Lower lobe of right lung (tissue), 2 donors: ENCODE data around the gene RNF38. TPM values are rescaled to one million over a fixed set of nuclear protein-coding genes. Genes with fewer than 3 reads are reported as not detected.
"Not testable (repeated sequence)": the region's sequence is repeated elsewhere in the genome, so short reads cannot be mapped to it uniquely, and the experiment has no call there.

ENCODE experiments used
- ATAC-seq, 2 donors: fragments of 200-7000 bp; cut with Tn5 transposase; one replicate each; pipeline ENCODE4 v1.9.1; 2020 to 2022; ENCODE audit warnings: mild to moderate bottlenecking in 2 of 2, moderate library complexity in 2 of 2
- DNase-seq: peaks from one replicate; pipeline ENCODE4 v3.0.0-alpha.2; 2020
- H3K27ac ChIP-seq: fragments of 200-600 bp; one replicate; pipeline ENCODE4 v1.8.0; 2022
- H3K27me3 ChIP-seq: fragments of 200-600 bp; one replicate; pipeline ENCODE4 v1.8.0; 2022; ENCODE audit warnings: low read depth
- H3K36me3 ChIP-seq: fragments of 200-600 bp; one replicate; pipeline ENCODE4 v1.8.0; 2022; ENCODE audit warnings: mild to moderate bottlenecking
- H3K4me1 ChIP-seq: fragments of 200-600 bp; one replicate; pipeline ENCODE4 v1.8.0; 2022
- H3K4me3 ChIP-seq: fragments of 200-600 bp; one replicate; pipeline ENCODE4 v1.8.0; 2022; ENCODE audit warnings: mild to moderate bottlenecking
- H3K9me3 ChIP-seq: fragments of 200-600 bp; one replicate; pipeline ENCODE4 v1.8.0; 2022
- intact Hi-C: fragments of 100-400 bp; cut with DNase I; formaldehyde crosslinking; loops from one replicate; pipeline ENCODE4 v1.11.0; 2022
- total RNA-seq: library from RNA; stranded (reverse); fragmentation: NEBNext Ultra II Directional; extraction: Animal tissue kit (Norgen Biotek cat#: 25700); gene quantifications from one replicate; pipeline ENCODE4 v1.2.1, GENCODE V29; 2021
- TF ChIP-seq, protein P1 (sequence below): fragments of 200-600 bp; IDR thresholded peaks from one replicate; pipeline ENCODE4 v1.8.0; 2022; ENCODE audit warnings: antibody characterized with exemption, mild to moderate bottlenecking
- donor health status: DM: no; HTN: yes; CAD: no; lungs with severe emphysema.

Gene RNF38
- total RNA-seq, 1 donor from 2014 or later = 48.9 TPM

DNA sequence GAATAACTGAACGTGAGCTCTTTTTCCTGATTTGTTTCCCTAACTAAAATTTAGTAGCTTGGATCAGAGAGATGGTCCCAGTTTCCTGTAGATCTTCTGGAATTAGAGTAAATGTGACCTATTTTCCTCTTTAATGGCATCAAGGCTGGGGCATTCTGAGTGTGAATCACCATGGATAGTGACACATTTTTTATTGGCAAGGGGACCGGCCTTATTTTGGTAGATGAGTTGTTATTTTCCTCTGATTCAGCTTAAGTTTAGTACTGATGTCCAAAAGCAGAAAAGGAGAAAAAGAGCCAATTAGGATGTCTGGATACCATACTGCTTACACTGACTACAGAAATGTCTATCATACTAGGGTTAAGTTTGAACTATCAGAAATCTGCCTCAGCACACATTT, 68.1 kb downstream of the RNF38 start:
- Histone ChIP-seq H3K4me3 (no peak overlapping the region), H3K4me1 (peaks cover 5% of the 10 kb centered on the region), H3K27me3 (no peaks in the 10 kb centered on the region), H3K9me3 (no peaks in the 10 kb centered on the region), H3K36me3 (peaks cover 31% of the 10 kb centered on the region), H3K27ac (no peak overlapping the region)
- intact Hi-C loops = no loop called here
- no peak for ATAC-seq
- DNase-seq = no peak
- TF ChIP-seq, protein P1, sequence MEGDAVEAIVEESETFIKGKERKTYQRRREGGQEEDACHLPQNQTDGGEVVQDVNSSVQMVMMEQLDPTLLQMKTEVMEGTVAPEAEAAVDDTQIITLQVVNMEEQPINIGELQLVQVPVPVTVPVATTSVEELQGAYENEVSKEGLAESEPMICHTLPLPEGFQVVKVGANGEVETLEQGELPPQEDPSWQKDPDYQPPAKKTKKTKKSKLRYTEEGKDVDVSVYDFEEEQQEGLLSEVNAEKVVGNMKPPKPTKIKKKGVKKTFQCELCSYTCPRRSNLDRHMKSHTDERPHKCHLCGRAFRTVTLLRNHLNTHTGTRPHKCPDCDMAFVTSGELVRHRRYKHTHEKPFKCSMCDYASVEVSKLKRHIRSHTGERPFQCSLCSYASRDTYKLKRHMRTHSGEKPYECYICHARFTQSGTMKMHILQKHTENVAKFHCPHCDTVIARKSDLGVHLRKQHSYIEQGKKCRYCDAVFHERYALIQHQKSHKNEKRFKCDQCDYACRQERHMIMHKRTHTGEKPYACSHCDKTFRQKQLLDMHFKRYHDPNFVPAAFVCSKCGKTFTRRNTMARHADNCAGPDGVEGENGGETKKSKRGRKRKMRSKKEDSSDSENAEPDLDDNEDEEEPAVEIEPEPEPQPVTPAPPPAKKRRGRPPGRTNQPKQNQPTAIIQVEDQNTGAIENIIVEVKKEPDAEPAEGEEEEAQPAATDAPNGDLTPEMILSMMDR = no peak

DNA sequence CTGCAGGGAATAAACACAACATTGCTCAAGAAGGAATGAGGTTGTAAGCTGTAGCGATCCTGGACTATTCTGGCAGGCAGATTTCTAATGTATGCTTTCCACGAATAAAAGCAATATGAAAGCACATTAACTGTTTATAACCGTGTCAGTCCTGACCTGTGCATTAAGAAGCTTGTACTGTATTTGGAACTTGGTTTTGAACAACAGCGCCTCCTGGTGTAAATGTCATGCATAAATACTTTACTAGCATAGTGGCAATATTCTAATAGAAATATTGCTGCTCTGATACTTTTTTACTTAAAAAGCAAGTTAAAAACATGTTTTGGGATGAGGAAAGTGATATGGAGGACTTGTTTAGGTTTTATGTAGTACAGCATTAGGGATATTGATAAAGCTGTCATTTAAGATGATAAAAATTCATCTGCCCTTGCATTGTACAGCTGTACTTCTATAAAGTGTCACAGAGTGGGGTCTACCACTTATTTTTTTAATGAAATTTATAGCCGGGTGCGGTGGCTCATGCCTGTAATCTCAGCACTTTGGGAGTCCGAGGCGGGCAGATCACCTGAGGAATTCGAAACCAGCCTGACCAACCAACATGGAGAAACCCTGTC, 71.2 kb downstream of the RNF38 start:
- peaks cover 5% of the 10 kb centered on the region for H3K36me3 ChIP-seq
- TF ChIP-seq, protein P1 = peak; percentile 78
- H3K27me3 ChIP-seq = no peaks in the 10 kb centered on the region
- no peak overlapping the region for H3K27ac ChIP-seq
- DNase-seq (no peak), ATAC-seq (peak; percentile 56 to 83)
- intact Hi-C loops = no loop called here
- H3K4me3 ChIP-seq = no peak overlapping the region
- no peaks in the 10 kb centered on the region for H3K9me3 ChIP-seq
- H3K4me1 ChIP-seq = peaks cover 5% of the 10 kb centered on the region

DNA sequence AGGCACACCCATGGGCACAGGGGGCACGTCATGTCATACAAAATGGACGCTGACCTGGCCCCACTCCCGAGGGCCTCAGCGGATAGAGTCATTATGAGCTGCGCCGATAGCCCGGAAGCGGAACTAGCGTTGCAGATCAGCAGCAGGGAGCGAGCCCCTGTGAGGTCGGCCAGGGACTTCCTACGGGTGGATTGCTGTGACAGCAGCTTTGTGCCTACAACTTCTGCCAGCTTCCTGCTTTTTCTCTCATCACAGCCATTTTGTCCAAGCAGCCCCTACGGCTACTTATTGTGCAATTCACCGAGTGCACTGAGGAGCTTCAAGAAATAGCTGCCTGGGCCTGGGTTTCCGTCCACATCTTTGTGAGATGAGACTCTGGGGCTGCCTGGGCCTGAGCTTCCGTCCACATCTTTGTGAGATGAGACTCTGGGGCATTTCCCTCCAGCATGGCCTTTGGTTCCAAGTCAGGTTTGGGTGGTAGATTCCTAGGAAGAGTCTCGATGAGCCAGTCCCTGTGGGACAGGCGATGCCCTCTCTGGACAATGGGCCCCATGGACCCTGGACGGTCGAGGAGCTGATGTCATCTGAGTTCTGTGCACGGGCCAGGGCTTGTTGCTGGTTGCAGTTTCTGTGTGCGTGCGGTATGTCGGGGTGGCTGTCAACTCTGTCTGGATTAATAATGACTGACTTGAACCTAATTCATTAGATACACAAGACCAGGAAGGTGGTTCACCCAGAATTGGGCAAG, 74.8 kb downstream of the RNF38 start:
- Histone ChIP-seq H3K27me3 (no peaks in the 10 kb centered on the region), H3K4me1 (peaks cover 5% of the 10 kb centered on the region), H3K4me3 (no peak overlapping the region), H3K27ac (no peak overlapping the region), H3K9me3 (no peaks in the 10 kb centered on the region), H3K36me3 (no peaks in the 10 kb centered on the region)
- DNase-seq = no peak
- intact Hi-C loops = no loop called here
- peak in 1 of 2 donors; percentile 49 for ATAC-seq
- TF ChIP-seq, protein P1 = no peak

DNA sequence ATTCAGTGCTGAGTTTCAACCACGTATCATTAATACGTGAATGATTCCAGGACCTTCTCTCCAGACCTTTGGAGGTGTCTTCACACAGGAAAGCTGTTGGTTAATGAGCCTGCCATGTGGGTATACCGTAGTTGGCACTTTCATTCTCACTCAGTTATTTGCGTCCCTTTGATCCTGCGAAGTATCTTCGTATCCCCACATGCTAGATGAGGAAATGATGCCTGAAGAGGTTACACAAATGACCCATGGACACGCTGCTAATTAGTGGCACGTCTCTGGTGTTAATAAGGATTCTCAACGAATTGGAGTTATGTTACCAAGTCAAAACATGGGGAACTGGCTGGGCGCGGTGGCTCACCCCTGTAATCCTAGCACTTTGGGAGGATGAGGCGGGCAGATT, 76.1 kb downstream of the RNF38 start:
- no peak for ATAC-seq
- intact Hi-C loops = no loop called here
- Histone ChIP-seq H3K9me3 (no peaks in the 10 kb centered on the region), H3K27me3 (no peaks in the 10 kb centered on the region), H3K4me1 (peaks cover 10% of the 10 kb centered on the region), H3K36me3 (no peaks in the 10 kb centered on the region), H3K4me3 (no peak overlapping the region), H3K27ac (no peak overlapping the region)
- no peak for DNase-seq
- TF ChIP-seq, protein P1 = no peak

DNA sequence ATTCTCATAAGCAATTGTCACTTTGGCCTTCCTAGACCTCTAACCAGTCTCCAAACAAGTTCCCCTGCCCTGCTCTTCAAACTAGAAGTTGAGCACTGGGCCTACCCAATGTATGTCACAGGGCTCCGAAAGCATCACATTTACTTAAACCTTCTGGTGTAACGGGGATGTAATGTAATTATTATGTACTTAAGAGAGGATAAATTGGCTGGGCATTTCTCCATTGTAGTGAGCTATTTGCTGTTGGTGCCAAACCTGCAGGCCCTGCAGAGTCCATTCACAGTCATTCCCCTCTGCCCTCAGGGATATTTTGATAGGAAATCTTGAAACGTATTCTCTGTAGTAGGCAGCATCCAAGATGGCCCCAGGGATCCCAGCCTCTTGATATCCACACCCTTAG, 77.6 kb downstream of the RNF38 start:
- intact Hi-C loops = no loop called here
- H3K27me3 ChIP-seq = no peaks in the 10 kb centered on the region
- H3K9me3 ChIP-seq = no peaks in the 10 kb centered on the region
- TF ChIP-seq, protein P1 = no peak
- H3K36me3 ChIP-seq = no peaks in the 10 kb centered on the region
- DNase-seq (no peak), ATAC-seq (no peak)
- H3K27ac ChIP-seq = no peak overlapping the region
- H3K4me1 ChIP-seq = peaks cover 6% of the 10 kb centered on the region
- no peak overlapping the region for H3K4me3 ChIP-seq

DNA sequence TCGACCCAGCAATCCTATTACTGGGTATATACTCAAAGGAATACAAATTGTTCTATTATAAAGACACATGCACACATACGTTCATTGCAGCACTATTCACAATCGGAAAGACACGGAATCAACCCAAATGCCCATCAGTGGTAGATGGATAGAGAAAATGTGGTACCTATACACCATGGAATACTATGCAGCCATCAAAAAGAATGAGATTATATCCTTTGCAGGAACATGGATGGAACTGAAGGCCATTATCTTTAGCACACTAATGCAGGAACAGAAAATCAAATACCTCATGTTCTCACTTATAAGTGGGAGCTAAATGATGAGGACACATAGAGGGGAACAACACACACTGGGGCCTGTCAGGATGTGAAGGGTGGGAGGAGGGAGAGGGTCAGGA, 78.2 kb downstream of the RNF38 start:
- DNase-seq, H3K36me3 ChIP-seq, H3K9me3 ChIP-seq, H3K27ac ChIP-seq, H3K4me3 ChIP-seq, ATAC-seq, H3K27me3 ChIP-seq, H3K4me1 ChIP-seq, intact Hi-C loops: not testable (repeated sequence)
